ENCODE measurements around the gene CACNA1A.
A peak's percentile ranks its signal among the peaks of the same experiment; 100 is the strongest.
"Not testable (repeated sequence)": the region's sequence is repeated elsewhere in the genome, so short reads cannot be mapped to it uniquely, and the experiment has no call there.

CACNA1A gene

DNA sequence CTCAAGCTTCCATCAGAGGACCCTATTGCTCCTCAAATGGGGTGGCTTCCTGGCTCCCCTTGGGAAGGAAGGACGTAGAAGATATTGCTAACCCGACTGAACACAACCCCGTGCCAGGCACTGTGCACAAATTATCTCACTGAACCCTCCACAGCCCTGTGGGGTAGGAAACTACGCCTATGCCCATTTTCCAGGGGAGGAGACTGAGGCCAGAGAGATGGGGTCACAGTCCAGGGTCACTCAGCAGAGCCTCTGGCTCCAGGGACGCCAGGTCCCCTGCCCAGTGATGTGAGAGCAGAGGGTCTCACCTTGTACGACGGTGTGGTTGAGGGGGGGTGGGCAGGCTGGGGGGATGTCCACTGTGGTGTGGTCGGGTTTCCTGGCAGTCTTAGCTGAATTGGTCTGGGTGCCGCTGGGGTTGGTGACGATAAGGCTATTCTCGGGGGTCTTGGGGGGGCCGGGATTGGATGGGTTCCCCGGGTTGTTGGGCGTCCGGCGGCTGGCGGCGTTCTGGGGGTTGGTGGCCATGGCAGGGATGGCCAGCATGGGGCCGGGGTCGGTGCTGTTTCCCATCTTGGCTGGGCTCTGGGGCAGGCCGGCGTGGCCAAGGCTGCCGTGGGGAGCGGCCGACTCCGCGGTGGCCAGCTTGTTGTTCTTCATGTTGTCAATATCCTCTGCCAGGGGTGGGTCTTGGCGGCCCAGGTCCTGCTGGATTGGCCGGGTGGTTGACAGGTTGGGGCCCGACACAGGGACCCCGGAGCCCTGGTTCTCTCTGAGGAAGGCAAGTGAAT, 219.9 kb downstream of the CACNA1A start:
- intact Hi-C loops (cut with DNase I), result no loop called here
- peak in 1 of 10 donors; percentile 46 for DNase-seq

DNA sequence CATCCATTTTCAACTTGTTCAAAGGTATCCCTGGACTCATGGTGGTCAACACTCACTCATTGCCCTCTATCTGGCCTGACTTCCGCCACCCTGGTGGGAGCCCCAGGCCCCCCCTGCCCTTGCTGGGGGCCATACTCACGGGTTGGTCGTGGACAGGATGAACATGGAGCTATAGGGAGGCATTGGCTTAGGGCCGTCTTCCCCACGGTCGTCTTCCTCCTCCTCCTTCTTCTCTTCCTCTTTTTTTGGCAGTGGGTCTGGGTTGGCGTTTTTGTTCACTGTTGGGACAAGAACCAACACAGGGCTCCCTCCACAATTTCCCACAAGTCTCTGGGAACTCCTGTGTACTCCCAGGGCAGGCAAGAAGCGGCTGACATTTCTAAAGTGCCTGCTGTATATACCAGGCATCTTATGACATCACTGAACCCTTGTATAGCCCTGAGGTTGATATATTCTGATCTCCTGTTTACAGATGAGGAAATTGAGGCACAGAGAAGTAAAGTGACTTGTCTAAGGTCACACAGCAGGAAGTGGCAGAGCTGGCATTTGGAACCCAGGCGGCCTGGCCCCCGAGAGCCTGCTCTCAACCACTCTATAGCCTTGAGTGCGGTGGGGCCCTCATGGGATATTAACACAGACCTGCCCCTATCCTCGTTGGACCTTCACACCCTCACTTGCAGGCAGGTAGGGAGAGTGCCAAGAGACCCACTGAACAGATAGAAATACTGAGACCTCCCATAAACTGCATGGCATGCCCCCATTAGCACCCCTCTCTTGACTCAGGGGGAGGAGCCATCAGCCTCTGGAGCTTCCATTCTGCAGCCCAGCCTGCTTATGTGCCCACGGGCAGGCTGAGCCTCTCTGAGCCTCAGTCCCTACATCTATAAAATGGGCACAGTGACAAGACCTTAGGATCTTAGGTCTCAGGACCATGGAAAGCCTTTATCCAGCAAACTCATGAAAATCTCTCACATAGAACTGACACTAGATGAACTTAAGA, 221.1 kb downstream of the CACNA1A start:
- intact Hi-C loops (cut with DNase I), result no loop called here
- DNase-seq, result peak in 1 of 10 donors; percentile 58

DNA sequence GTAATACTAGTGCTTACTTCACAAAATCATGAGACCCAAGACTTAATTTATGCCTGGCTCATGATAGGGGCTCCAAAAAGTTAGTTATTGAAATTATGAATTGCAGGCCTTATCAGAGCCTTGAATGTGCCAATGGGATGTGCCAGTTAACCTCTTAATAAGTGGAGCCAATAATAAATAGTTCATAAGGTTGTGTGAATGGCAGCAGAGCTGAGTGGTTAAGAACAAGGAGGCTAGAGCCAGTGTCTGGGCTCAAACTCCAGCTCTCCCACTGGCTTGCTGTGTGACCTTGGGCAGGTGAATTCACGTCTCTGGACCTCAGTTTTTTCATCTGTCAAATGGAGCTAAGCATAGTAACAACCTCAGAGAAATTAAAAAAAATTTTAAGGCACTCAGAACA, 222.4 kb downstream of the CACNA1A start:
- intact Hi-C loops (cut with DNase I), result no loop called here
- DNase-seq, result no peak

DNA sequence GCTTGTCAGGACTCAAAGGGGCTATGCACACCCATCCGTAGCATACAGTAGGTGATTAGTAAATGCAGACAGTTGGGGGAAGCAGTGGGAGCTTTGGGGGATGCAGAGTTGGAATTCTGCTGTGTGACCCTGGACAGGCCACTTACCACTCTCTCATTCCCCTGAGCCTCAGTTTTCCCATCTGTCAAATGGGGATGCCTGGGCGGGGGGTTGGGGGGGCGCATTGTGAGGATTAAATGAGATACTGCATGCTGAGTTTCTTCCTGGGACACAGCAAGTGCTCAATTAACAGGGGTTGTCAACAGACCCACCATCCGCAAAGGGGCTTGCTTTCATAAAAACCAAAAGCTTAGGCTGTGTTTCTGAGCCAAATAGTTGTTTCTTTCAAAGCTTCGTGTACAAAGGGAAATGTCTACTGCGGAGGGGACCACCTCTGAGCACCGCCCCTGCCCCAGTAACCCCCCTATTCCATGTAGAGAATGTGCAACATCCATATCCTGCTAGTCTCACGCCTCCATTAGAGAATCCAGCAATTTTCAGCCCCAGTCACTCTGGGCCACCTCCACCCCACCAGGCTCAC, 223.7 kb downstream of the CACNA1A start:
- DNase-seq, result no peak
- intact Hi-C loops (cut with DNase I), result no loop called here

DNA sequence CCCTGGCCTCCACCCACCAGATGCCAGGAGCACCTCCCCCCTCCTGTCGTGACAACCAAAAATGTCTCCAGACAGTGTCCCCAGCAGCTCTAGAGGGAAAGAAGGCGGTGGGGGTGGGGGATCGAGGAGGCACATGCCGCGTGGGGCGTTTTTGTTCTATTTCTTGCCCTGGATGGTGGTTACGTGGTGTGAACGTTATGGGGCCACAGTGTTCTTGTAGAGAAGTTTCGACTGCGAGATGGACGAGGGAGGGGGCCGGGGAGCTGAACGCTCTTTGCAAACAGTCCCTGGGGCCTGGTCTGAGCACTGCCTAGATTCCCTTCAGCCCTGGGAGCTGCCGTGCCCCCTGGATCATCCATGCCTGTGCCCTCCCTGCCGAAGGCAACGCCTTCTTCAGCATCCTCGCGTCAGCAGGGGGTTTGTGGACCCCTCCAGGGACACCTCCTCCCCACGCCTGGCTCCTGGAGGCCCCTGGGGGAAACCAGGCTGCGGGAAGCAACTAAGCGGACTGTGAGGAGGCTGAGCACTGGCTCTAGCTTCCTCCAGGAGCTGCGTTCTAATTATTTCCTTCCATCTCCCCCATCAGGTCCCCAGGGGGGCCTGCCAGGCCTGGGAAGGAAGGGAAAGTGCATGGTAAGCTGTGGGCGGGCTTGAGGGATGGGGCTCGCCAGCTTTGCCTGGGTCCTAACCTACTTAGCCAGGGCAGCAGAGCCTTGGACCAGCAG, 224.6 kb downstream of the CACNA1A start:
- peak; percentile 12 to 95 (median 71) for DNase-seq
- intact Hi-C loops (cut with DNase I), result no loop called here

DNA sequence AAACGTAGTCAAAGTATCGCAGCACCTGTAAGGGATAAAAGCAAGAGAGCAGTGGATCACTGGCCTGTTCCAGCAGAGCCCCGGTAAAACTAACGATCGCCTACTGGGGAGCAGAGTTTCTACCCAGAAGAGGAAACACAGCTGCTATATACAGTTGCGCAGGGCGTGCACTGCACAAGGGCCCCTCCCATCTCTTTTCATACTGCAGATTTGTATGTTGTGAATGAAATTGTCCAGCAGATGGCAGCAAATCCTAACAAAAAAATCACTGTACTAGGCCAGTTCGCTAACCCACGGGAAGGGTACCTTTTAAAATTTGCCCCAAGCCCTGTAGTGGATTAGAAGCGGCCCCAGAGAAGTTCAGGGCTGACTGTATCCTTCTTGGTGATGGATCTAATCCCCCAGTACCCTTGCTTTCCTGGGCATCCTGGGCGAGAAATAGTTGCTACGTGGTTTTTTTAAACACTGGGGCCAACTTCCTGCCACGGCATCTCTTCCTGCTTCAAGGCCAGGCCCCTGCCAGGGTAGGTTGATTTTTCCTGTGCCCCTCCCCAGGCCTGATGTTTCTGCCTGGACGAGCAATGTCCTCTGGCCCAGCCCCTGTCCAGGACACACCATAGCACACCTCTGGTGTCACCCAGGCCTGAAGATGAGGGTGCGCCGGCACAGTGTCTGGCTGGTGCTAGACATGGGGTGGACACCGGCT, 229.0 kb downstream of the CACNA1A start:
- DNase-seq, result peak in 5 of 10 donors; percentile 24 to 91 (median 41)
- intact Hi-C loops (cut with DNase I), result loop anchor here (1.0 to 5.0 kb wide), 3 partner anchors 154 to 445 kb away; no protein-coding TSS in a partner anchor

DNA sequence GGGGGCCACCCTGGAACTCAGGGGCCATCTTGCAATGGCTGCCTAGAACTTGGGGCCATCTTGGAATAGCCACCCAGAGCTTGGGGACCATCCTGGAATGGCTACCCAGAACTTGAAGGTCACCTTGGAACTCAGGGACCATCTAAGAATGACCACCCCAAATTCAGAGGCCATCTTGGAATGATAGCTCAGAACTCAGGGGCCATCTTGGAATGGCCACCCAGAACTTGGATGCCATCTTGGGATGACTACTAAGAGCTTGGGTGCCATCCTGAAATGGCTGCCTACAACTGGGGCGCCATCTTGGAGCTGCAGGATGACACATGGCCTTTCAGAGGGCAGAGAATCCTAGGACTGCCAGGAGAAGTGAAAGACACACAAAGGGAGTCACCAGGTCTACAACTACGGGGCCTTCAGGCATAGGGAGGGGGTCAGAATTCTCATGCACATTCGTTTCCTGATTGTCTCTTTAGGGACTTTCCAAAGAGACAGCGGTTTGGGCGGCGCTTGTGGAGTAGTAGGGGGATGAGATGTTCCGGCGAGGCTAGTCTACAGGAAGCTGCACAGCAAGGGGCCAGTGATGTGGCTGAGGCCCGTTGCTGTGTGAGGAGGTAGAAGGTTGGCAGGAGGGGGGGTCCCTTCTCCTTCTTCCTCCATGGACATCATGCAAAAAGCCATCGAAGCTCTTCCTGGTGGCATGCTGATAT, 231.1 kb downstream of the CACNA1A start:
- DNase-seq, result no peak
- intact Hi-C loops (cut with DNase I), result loop anchor here (5.0 kb wide), 1 partner anchor 447 kb away; no protein-coding TSS in a partner anchor

DNA sequence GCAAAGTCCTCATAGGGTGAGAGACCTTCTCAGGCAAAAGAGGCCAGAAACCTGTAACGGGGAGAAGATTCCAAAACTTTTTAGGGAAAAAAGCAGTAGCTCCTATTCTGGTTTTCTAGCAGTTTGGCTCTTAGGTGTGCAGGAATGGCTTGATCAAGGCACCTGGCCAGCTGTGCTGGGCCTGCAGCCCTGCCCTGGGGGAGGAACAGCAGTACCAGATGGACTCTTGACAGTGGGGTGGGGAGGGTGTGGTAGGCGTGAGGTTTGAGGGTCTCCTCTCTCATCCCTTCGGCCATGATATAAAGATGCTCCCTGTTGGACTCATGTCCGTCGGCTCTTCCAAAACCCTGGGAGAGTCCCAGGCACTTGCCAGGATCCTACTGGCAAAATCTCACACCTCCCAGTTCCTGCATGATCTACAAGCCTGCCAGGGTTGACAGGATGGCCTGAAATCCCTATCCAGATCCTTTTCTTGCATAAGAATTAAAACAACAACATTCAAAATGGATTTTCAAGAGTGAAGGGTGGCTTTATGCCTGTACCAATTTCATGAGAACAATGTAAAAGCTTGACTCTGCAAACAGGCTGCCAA, 235.7 kb downstream of the CACNA1A start:
- DNase-seq, result no peak
- intact Hi-C loops (cut with DNase I), result no loop called here

DNA sequence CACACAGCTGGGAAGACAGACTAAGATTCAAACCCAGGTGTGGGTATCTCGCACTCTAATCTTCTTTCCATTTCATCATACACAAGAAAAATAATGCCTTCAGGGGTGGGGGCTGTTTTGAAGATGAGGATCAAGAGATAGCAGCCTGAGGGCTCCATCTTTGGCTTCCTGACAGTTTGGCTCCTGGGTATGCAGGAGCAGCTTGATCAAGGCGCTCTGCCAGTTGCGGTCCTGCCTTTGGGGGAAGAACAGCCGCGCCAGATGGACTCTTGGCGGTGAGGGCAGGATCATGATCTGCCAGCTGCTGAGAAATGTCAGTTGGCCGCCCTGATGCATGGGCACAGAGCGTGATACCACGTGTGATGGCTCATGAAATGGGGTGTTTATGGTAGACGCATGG, 236.9 kb downstream of the CACNA1A start:
- intact Hi-C loops (cut with DNase I), result no loop called here
- peak in 1 of 10 donors; percentile 60 for DNase-seq

DNA sequence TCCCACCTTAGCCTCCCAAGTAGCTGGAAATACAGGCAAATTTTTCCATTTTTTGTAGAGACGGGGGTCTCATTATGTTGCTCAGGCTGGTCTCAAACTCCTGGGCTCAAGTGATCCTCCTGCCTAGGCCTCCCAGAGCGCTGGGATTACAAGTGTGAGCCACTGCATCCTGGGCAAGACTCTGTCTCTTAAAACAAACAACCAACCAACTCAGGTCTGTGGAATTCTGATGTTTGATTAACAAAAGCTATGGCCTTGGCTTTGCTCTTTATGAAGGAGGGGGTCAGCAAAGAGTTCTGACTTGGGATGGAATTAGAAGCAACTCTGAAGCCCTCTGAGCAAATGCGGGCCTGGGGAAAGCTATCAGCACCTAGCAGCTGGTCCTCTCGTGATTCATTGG, 238.4 kb downstream of the CACNA1A start:
- intact Hi-C loops (cut with DNase I), result no loop called here

DNA sequence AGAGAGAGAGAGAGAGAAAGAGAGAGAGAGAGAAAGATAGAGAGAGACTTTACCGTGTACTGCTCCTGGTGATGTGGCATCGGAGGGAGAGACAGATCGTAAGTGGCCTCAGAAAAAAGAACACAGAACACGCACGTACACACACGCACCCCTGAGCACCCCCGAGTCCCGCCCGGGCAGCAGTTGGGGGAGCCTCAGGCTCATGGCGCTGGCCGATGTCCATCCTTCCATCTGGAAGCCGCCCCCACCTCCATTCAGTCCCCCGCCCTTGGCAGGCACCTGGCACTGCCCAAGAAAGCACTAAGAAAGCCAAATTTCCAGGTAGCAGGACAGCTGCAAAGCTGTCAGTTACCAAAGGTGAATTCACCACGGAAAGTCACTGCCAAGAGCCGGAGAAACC, 239.1 kb downstream of the CACNA1A start:
- DNase-seq, result peak in 1 of 10 donors; percentile 60
- intact Hi-C loops (cut with DNase I), result no loop called here

More for the DNA sequence above, 238.4 kb downstream of the CACNA1A start:
- DNase-seq, result peak in 1 of 10 donors; percentile 15

DNA sequence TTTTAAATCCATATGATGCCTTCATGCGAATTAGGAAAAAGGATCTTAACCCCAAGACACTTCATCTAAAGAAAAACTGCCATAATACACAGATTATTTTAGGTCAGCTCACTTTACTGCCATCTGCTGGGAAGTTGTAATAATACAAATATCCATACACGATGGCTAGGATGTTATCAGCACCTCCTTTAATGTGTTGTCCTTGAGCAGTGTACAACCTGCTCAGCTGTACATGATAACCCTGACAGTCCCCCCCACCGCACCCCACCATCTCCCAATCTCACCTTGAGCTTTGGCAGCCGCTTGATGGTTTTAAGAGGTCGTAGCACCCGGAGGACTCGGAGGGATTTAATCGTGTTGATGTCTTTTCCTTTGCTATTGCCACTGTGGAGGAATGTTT, 243.8 kb downstream of the CACNA1A start:
- intact Hi-C loops (cut with DNase I), result loop anchor here (1.0 to 5.0 kb wide), 3 partner anchors 65 to 286 kb away; no protein-coding TSS in a partner anchor
- no peak for DNase-seq

DNA sequence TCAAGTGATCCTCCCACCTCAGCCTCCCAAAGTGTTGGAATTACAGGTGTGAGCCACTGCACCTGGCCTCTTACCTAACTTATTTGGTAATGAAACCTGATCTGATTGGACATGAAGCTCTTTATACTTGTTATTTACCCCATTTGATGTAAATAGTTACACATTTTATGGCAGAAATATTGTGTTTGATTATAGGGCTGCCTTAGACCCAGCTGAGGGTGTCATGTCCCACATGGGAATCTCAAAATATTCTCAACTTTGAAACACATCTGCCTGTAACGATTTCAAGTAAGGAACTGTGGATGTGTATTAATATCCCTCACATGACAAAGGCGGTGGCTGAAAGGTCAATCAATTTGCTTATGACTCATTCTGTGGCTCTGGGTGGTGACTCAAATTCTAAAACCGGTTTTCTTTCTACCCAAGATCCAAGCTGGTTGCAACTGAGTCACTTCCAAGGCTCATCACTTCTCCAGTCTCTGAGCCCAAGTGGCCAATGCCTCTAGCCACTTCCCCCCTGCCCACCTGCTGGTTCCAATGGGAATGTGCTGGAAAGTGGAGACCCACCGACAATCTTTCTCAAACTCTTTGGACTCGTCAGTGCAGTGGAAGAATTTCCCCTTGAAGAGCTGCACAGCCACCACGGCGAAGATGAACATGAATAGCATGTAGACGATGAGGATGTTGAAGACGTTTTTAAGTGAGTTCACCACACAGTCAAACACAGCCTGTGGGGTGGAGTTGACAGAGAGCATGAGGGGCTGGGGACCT, 245.2 kb downstream of the CACNA1A start:
- DNase-seq, result no peak
- intact Hi-C loops (cut with DNase I), result loop anchor here (5.0 kb wide), 1 partner anchor 64 kb away; no protein-coding TSS in a partner anchor

DNA sequence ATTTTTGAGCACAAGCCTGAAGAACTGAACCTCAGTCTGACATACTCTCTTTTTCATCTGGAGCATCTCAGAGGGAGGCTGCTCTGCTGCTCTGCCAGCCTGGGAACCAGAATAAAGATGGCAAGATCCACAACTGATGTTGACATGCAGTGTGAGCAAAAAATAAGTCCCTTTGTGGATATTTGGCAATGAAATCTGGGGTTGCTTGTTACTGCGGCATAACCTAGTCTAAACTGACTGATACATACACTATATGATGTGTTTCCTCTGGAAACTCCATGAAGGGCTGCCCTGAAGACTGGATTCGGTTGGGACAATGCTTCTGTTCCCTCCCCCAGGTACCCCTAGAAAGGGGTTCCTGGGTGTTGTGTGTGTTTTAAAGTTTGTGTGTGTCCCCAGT, 249.4 kb downstream of the CACNA1A start:
- DNase-seq, result no peak
- intact Hi-C loops (cut with DNase I), result no loop called here

DNA sequence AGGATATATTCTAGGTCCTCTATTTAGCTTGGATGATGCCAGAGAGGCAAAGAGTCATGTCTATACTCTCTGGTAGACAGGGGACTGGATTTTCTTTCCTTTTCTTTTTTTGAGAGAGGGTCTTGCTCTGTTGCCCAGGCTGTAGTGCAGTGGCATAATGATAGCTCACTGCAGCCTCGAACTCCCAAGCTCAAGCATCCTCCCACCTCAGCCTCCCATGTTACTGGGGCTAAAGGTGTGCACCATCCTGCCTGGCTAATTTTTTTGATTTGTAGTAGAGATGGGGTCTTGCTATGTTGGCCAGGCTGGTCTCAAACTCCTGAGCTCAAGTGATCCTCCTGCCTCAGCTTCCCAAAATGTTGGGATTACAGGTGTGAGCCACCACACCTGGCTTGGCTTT, 249.9 kb downstream of the CACNA1A start:
- intact Hi-C loops (cut with DNase I); DNase-seq: not testable (repeated sequence)

DNA sequence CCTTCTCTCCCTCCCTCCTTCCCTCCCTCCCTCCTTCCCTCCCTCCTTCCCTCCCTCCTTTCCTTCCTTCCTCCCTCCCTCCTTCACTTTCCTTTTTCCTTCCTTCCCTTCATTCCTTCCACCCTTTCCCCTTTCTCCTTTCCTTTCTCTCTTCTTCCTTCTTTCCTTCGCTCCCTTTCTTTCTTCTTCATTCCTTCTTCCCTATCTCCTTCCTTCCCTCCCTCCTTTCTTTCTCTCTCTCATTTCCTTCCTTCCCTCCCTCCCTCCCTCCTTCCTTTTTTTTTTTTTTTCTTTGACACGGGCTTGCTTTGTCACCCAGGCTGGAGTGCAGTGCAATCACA, 250.6 kb downstream of the CACNA1A start:
- intact Hi-C loops (cut with DNase I), result no loop called here
- DNase-seq, result no peak

DNA sequence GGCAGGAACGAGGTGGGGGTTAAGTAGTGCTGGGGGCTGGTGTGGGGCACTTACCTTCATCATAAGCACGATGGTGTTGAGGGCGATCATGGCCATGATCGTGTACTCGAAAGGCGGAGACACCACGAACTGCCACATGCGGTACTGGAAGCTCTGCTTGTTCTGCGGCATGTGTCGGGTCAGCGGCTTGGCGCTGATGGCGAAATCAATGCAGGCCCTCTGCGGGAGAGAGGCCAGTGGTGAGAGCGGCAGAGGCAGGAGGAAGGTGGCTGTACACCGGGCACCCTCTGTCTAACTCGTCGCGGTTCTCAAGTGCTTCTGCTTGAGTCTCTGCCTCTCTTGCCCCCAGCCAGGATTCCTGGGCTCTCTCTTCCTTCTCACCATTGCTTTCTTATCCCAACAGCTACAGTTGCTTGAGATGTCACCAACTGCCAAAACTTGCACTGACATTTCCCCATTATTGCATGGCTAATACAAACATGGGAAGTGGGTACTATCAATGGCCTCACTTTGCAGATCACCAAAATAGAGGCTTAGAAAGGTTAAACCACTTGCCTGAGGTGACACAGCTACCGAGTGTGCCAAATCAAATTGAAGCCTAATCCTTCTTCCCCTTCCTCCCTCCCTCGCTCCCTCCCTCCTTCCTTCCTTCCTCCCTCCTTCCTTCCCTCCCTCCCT, 251.1 kb downstream of the CACNA1A start:
- DNase-seq, result peak in 1 of 10 donors; percentile 48
- intact Hi-C loops (cut with DNase I), result no loop called here
